Lung (tissue), 12 donors: ENCODE results near the gene TMEM132A. TPM values are rescaled to one million over a fixed set of nuclear protein-coding genes. Genes with fewer than 3 reads are reported as not detected.

ENCODE experiments used
- ATAC-seq: fragments of 200-7000 bp; cut with Tn5 transposase; one replicate; pipeline ENCODE4 v1.9.1; 2020; ENCODE audit warnings: moderate number of reproducible peaks; ENCODE audit not compliant: insufficient read depth, low FRiP score
- DNase-seq, 3 donors: peaks; one replicate each; pipeline ENCODE4 v3.0.0-alpha.2; 2013 to 2017
- H3K27ac ChIP-seq, 2 donors: one replicate each; pipeline ENCODE4 v1.5.1; 2013; ENCODE audit warnings: mild to moderate bottlenecking in 2 of 2, moderate library complexity in 2 of 2, control low read depth in 1 of 2, inconsistent platforms in 1 of 2, low read depth in 1 of 2, low read length in 1 of 2
- H3K27me3 ChIP-seq, 3 donors: one replicate each; pipeline ENCODE4 v1.5.1; 2013; ENCODE audit warnings: low read length in 2 of 3; ENCODE audit not compliant: control insufficient read depth in 3 of 3, insufficient read depth in 3 of 3
- H3K36me3 ChIP-seq, 4 donors: one replicate each; pipeline ENCODE4 v1.5.1; 2013; ENCODE audit warnings: low read length in 4 of 4, mild to moderate bottlenecking in 1 of 4, moderate library complexity in 1 of 4; ENCODE audit not compliant: control insufficient read depth in 4 of 4, insufficient read depth in 4 of 4
- H3K4me1 ChIP-seq, 5 donors: one replicate each; pipeline ENCODE4 v1.5.1; 2013; ENCODE audit warnings: low read length in 5 of 5, mild to moderate bottlenecking in 2 of 5, moderate library complexity in 1 of 5; ENCODE audit not compliant: control insufficient read depth in 5 of 5, insufficient read depth in 5 of 5
- H3K4me3 ChIP-seq: one replicate; pipeline ENCODE4 v1.5.1; 2013; ENCODE audit warnings: mild to moderate bottlenecking, control low read depth, moderate library complexity
- H3K9ac ChIP-seq, 2 donors: one replicate each; pipeline ENCODE4 v1.5.1; 2013; ENCODE audit warnings: low read length in 2 of 2, control low read depth in 1 of 2; ENCODE audit not compliant: insufficient read depth in 1 of 2
- H3K9me3 ChIP-seq, 4 donors: one replicate each; pipeline ENCODE4 v1.5.1; 2013; ENCODE audit warnings: low read length in 3 of 4, mild to moderate bottlenecking in 1 of 4, moderate library complexity in 1 of 4; ENCODE audit not compliant: control insufficient read depth in 4 of 4, insufficient read depth in 3 of 4
- CTCF ChIP-seq: IDR thresholded peaks from 2 replicates; pipeline ENCODE4 v1.5.1; 2012; ENCODE audit warnings: mild to moderate bottlenecking; ENCODE audit errors: control extremely low read depth, extremely low read depth
- WGBS, 2 donors: extraction: QIAGEN DNeasy Blood & Tissue Kit; methylation state at CpG; one replicate each; pipeline ENCODE4 v1.1.7; 2013; 5-methylcytosine and 5-hydroxymethylcytosine counted together
- polyA plus RNA-seq, 2 donors: library from polyadenylated mRNA; stranded (reverse); fragments of 200-250 nt; gene quantifications; one replicate each; pipeline ENCODE4 v1.2.1, GENCODE V29; 2013
- total RNA-seq, 2 donors: library from RNA; depleted of rRNA in 1 of 2; stranded (reverse); fragments of >200 nt in 1 of 2; gene quantifications; one replicate each; pipeline ENCODE4 v1.2.1, GENCODE V29; 2014 to 2021
- donor health status: control.
- donor health status: control.
- donor health status: Bipolar disorder and iron deficiency.
- donor health status: healthy.
- donor health status: DM: yes; HTN: yes; CAD: no.

TMEM132A gene
- total and polyA plus RNA-seq, 4 donors, result 6.7 to 20.5 (median 17.5) TPM

- Histone ChIP-seq H3K4me3 (no peak overlapping the region), H3K9ac (no peak overlapping the region), H3K9me3 (peaks cover 0 to 3% (median 0%) of the 10 kb centered on the region in 4 donors), H3K36me3 (peaks cover 9 to 30% (median 16%) of the 10 kb centered on the region in 4 donors), H3K27me3 (no peaks in the 10 kb centered on the region), H3K4me1 (peaks cover 0 to 21% (median 8%) of the 10 kb centered on the region in 5 donors), H3K27ac (no peak overlapping the region)
- WGBS, 2 donors, result 65 to 68% methylated on average over 2 of the region's 2 CpGs
- DNase-seq, result no peak
- ATAC-seq, result no peak
- TF ChIP-seq CTCF, result no peak
Measured at GRCh38 chr11:60918939-60919265, 5.4 kb upstream of the TMEM132A start.

- Histone ChIP-seq H3K36me3 (peaks cover 9 to 30% (median 16%) of the 10 kb centered on the region in 4 donors), H3K27me3 (no peaks in the 10 kb centered on the region), H3K4me3 (no peak overlapping the region), H3K9ac (no peak overlapping the region), H3K27ac (no peak overlapping the region), H3K4me1 (peaks cover 0 to 24% (median 8%) of the 10 kb centered on the region in 5 donors), H3K9me3 (peaks cover 0 to 3% (median 0%) of the 10 kb centered on the region in 4 donors)
- ATAC-seq, result no peak
- 51 to 63% methylated on average over 1 of the region's 1 CpG for WGBS, 2 donors
- no peak for DNase-seq
- TF ChIP-seq CTCF, result no peak
Measured at GRCh38 chr11:60919320-60919719, 4.9 kb upstream of the TMEM132A start.

GRCh38 chr11:60919956-60920355 is 4.3 kb upstream of the TMEM132A start:
- no peak overlapping the region for H3K9ac ChIP-seq
- peaks cover 0 to 22% (median 11%) of the 10 kb centered on the region in 5 donors for H3K4me1 ChIP-seq
- H3K36me3 ChIP-seq, result peaks cover 9 to 30% (median 16%) of the 10 kb centered on the region in 4 donors
- H3K9me3 ChIP-seq, result peaks cover 0 to 3% (median 0%) of the 10 kb centered on the region in 4 donors
- no peak overlapping the region for H3K4me3 ChIP-seq
- no peak for TF ChIP-seq CTCF
- no peak for ATAC-seq
- no peaks in the 10 kb centered on the region for H3K27me3 ChIP-seq
- 71 to 85% methylated on average over 2 of the region's 2 CpGs for WGBS, 2 donors
- no peak overlapping the region for H3K27ac ChIP-seq
- DNase-seq, result no peak

GRCh38 chr11:60921259-60921658 is 3.0 kb upstream of the TMEM132A start:
- no peak for DNase-seq
- Histone ChIP-seq H3K27ac (no peak overlapping the region), H3K9ac (no peak overlapping the region), H3K36me3 (peaks cover 9 to 30% (median 16%) of the 10 kb centered on the region in 4 donors), H3K9me3 (peaks cover 0 to 3% (median 0%) of the 10 kb centered on the region in 4 donors), H3K4me1 (peaks cover 0 to 20% (median 7%) of the 10 kb centered on the region in 5 donors), H3K27me3 (no peaks in the 10 kb centered on the region), H3K4me3 (no peak overlapping the region)
- WGBS, 2 donors, result 95 to 96% methylated on average over 11 of the region's 11 CpGs
- no peak for TF ChIP-seq CTCF
- ATAC-seq, result no peak
